A204.1 (cell line): ENCODE measurements around the gene CACNG5.

Source experiments
- FAIRE-seq: peaks from 2 replicates; lab custom pipeline; 2012; peaks lifted over from hg19 to GRCh38; lab: Jason Lieb, UNC

Gene CACNG5

DNA sequence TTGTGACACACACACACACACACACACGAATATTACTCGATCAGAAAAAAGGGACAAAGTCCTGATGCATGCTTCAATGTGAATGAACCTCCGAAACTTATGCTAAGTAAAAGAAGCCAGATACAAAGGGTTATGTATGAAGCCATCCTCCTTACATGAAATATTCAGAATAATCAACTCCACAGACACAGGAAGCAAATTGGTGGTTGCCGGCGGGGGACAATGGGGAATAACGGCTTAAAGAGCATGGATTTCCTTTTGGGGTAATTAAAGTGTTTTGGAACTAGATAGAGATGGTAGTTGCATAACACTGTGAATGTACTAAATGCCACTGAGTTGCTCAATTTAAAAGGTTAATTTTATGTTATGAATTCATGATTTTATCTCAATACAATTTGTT is 8.1 kb upstream of the CACNG5 start:
- no peak for FAIRE-seq

DNA sequence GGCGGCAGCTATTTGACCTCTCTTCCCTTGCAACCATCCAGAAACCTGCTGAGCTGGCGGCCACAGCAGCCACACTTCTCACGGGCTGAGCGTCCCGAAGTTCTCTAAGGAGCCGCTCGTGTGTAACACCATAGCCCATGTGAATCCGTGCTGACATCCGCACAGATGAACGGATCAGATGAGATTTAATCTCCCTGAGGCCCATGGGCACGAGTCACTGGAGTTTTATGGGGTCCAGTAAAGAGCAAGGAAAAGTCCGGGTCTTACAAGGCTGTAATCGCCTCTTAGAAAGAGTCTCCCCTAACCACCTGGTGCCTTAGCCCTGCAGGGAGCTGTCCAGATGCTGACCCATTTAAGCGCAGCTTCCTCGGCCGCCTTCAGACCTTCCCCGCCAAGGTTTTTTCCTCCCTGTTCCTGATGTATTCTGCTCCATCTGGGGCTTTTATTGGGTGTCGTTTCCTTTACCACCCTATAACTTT is 5.5 kb upstream of the CACNG5 start:
- no peak for FAIRE-seq

DNA sequence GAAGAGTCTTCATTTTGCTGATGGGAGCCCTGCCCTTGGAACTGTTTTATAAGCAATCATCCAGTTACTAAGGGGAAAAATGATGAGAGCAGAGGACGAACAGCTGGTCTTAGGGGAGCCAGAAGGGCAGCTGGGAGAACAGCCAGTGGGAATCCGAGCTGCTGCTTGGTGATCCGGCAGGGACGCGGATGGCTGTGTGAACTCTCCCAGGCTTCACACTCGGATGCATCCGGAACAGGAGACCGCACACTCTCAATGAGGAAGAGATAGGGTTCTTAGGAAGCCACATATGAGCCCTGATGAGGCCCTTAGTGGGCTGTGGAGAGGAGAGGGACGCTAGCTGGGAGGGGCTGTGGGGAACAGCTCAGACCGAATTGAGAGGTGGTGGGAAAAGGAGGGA is 5.0 kb upstream of the CACNG5 start:
- FAIRE-seq, result no peak

DNA sequence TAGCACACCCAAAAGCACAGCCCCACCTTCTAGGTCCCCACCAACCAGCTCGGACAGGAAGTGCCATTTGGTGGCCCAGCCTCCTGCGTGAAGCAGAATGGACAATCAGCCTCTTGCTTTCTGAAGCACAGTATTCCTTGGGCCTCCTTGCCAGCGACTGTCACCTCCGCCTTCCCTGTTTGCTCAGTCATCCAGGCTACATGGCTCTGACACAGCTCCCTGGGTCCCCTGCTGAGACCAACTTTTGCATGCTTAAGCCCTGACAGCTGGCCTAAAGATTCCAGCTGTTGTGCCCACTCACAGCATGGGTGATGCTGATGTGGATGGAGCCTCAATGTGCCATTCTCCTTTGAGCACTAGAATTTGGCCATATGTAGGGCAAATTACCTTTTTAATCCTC is 4.5 kb upstream of the CACNG5 start:
- no peak for FAIRE-seq

DNA sequence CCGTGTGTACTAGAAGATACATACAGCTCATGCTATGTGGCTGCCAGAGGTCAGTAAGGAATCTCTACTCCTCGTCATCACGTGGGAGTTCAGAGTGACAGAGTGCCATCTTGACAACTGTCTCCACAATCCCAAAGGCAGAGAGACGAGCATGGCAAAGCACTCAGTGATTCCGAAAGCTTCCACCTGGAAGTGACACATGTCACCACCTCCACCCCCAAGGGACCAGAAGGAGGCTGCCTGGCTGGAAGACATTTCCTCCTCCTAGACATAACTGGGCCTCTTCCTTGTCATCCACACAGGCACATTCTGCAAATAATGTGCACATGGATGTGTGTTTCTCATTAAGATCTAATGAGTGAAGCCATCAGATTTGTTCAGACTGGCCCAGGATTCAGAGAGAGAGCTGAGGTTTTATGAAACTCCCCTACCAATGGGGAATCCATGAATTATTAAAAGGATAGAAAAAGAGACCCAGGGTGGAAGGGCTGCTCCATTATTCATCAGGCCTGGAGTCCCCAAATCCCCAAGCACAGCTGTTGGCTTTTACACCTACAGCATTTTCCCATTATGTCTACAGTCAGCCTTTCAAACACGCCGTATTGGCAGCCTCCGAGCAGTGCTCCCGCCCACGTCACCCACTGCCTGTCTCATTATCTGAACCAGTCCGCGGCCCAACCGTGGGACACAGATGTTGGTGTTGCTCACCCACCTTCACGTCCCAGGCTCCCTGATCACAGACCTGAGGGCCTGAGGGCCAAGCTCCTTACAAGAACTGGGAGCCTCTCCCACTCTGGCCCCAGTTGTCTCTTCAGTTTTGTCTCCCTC is 3.3 kb upstream of the CACNG5 start:
- FAIRE-seq, result no peak

DNA sequence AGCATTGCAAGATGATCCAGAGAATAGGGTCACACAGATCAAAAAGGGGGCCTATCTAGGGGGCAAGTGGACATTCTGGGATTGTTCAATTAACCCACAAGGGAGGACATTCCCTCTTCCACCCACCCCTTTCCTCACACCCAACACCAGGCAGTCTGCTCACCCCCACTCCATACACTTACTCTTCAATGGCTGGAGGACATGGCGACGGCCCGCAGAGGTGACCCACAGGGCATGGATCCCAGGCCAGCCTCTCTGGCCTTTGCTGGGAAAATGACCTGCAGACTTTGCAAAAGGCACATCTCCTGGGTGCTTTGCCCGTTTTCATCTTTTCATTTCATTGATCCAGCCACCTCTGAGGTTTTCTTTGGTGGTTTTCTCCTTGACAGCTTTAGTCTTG is 1.7 kb upstream of the CACNG5 start:
- no peak for FAIRE-seq

DNA sequence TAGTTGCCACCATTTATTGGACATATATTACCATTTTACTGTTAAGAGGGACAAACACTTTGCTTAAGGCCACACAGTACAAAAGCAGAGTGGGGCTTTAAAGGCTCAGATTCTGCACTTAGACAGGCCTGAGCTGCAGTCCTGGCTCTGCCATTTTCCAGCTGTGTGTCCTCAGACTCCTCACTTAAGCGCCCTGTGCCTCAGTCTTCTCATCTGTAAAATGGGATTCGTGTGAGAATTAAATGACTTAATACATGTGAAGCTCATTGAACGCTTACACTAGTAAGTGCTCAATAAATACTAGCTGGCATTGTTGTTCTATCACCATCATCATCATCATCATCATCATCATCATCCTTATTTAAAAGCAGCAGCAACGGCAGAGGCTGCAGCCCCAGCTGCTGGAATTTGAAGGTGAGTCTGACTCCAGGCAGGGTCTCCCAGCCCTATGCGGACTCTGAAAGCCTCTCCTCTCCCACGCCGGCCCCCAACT is 445 bp upstream of the CACNG5 start:
- no peak for FAIRE-seq

DNA sequence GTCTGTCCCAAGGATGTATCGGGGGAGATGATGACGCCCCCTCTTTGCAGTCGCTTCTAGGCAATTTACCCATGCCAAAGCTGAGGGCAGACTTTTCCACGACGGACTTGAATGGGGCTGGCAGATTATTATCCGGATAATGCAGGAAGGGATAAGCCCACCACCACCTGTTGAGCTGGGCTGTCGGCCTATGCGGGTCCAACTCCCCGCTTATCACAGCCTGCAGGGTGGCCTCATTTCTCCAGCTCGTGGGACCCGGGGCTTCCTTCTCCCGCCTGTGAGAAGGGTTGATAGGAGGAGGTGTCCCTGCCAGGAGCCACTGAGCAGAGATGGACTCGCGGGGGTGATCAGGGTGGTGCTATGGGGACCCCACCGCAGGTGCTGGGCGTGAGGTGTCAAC is 559 bp downstream of the CACNG5 start:
- no peak for FAIRE-seq

DNA sequence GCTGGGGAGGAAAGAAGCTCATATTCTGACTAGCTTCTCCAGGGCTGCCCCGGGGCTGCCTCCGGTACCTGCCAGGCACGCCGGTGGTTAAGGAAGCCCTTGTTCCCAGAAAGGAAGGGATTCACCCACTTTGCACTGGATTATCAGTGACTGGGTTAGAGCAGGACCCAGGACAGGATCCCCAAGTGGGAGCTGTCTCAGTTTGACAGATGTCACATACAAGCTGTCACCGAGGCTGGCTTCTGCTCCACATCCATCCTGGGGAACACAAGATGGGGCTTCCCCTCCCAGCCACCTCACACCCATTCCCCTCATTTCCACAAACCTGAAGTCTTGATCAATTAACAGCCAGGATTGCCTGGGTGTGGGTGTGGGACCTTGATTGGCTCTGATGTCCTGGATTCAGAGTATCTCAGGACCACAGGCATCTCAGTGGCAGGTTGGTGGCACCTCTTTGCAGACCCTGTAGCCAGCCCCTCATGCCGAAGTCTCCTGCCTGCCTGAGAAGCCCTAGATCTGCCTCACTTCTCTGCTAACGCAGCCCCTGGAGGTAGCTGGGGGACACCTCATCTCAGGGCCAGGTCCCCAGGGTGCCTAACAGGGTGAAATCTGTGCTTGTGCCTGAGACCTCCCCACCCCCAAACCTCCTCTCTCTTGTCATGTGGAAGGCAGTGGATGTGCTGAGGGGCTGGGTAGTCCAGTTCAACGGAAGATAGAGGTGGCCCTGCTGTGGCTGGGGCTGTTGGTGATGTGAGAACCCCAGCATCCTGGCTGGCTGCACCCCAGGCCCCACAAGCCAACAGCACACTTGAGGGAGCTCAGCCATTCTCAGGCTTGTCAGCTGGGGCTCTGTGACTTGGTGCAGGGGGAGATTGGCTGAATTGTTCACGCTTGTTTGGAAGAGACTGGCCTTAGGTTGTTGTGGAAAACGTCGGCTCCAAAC is 1.4 kb downstream of the CACNG5 start:
- no peak for FAIRE-seq

DNA sequence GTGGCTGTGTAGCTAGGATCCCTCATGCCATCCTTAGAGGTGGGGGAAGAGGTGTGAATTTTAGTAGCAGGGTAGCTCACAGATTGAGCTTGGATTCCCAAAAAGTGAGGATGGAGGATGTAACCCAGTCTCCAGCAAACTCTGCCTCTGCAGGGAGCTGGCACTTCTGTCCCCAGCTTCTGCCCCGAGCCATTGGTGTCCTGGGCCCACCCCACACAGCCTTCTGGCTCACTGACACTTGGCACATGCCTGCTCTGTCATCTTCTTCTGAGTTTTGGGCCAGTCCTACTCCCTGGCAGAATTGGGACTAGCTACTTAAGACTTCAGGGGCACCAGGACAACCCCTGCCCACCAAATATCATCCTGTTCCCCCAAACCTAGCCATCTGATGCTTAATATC is 2.3 kb downstream of the CACNG5 start:
- no peak for FAIRE-seq

DNA sequence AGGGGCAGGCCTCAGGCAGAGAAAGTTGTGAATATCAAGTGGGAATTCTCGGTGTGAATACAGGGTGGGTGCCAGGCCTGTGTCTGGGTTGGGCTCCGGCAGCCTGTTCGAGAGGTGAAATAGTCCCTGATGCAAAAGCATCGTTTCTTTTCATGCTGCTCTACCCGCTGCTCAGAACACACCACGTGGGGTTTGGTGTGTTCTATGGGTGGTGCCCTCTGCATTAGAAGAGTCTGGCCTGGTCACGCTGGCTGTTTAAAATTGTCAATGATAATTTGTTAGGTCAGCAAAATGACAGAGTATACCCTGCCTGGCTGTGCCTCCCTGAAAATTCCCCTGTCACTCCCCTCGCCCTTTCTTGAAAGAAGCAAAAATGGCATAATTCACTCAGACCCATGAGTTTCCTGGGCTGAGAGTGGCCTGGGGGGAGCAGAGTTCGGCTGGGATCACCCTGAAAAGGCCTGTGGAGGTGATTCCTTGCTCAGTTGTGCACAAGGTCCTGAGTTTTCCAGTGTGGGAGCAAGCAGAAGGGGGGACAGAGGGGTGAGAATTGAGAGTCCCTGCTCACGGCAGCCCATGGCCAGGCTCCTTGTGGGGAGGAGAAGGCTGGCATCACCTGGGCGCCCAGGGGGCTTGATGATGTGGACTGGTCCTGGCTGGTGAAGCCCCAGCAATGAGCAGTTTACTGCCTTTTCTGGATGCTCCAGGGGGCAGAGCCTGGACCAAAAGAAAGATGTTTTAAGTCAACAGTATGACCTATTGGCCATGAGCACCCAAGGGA is 3.2 kb downstream of the CACNG5 start:
- no peak for FAIRE-seq

DNA sequence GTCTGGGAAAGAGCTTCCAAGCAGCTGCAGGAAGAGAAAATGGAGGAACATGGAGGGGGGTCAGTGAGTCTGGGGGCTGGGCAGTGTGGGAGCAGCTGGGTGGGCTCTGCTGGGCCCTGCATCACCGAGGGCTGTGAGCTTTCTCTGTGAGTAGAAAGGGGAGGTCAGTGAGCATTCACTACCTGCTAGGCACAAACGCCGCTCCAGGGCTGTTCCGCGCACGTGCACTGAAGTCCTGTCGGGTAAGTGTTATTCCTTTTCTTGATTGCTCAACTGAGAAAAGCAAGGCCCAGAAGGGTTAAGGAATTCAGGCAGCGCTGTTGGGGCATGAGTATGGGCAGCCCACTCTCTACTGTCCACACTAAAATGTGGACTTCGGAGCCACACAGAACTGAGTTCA is 4.7 kb downstream of the CACNG5 start:
- FAIRE-seq, result no peak

DNA sequence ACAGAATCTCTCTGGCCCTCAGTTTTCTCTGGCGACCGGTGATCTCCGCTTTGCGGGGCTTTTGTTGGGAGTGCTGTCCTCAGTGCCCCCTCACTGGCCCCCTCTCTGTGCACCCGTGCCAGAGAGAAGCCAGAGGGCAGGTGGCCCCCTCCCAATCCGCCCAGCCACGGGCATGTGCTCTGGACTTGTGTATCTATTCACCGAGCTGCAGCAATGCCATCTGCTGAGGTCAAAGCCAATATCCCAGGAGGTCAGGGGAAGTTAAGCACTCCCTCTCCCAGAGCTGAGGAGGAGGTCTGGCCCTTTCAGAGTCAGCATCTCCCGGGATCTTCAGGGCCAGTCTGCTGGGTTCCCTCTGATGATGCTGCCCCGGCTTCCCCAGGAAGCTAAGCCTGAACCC is 5.1 kb downstream of the CACNG5 start:
- no peak for FAIRE-seq

DNA sequence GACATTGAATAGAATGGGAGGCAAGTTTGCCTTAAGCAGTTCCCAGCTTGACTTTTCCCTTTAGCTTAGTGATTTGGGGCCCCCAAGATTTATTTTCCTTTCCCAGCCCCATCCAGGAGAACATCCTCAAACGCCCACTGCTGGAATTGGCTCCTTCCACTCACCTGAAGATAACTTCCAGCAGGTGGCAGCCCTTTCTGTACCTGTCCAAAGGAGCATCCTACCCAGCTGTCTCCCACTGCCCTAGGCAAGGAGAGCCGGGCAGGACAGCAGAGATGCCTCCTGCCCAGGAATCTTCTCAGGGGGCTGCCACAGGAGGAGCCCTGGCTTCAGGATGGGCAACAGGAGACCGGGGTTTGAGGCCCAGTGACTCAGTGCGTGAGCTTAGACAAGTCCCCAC is 6.4 kb downstream of the CACNG5 start:
- no peak for FAIRE-seq

DNA sequence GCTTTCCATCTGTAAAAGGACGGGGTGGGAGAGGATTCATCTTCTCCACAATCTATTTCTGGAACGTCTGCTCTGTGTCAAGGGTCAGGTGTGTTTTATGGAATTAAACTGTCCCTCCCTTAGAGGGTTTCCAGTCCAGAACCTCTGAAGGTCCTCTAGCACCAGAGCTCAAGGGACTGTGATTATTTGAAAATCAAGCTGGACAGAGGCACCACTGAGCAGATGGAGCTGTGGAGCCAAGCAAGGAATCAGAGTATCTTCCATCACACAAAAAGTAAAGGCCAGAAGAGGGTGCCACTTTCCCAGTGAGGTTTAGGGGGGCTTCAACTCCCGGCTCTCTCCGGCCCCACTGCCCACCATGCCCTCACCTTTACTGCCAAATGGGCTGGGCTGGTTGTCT is 6.8 kb downstream of the CACNG5 start:
- FAIRE-seq, result no peak

DNA sequence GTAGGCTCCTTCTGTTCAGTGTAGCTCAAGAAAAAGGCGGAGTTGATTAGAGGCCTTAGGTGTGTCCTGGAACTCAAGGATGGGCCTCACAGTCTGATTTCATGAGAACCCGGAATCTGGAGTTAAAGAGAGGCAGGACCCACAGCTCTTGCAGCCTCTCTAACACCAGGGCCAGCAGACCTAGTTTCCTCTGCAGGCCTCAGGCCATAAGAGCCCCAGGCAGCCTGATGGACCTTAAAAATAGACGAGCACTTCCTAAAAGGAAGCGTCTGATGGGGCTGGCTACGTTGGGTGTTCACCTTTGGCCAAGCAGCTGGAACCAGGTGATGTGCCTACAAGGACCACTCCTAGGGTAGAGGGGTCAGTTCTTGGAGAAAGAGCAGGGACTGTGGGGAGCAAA is 7.6 kb downstream of the CACNG5 start:
- FAIRE-seq, result no peak

DNA sequence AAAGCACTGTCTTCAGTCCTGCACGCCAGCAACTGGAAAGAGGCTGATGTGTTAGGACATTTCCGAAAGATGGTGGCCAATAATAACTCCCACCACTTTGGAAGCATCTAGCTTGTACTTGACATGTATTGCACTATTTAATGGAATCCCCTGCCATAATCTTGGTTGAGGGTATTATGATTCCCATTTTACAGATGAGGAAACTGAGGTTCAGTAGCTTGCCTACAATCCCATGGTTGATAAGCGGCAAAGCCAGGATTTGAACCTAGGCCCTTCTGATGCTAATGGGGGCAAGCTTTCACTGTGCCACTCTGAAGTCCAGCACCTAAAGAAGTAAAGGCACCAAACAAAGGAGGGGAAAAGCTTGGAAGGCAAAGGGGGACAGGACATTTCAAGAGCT is 8.0 kb downstream of the CACNG5 start:
- no peak for FAIRE-seq

DNA sequence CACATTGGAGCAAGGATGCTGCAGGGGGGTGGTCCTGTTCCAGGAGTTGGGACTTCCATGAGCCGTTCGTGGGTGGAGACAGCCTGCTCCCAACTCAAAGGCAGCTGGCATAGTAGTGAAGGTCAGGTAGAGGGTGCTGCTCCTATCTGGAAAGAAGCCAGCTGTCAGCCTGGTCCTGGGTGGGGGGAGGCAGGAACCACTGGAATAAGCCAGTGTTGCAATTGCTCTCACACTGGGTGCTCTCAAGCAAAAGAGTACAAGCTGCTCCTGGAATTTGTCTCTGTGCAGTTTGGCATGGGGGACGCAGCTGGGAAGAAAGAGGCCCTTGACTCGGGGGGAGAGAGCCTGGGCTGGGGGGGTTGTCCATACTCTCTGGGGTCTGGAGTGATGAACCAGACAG is 8.7 kb downstream of the CACNG5 start:
- FAIRE-seq, result no peak

DNA sequence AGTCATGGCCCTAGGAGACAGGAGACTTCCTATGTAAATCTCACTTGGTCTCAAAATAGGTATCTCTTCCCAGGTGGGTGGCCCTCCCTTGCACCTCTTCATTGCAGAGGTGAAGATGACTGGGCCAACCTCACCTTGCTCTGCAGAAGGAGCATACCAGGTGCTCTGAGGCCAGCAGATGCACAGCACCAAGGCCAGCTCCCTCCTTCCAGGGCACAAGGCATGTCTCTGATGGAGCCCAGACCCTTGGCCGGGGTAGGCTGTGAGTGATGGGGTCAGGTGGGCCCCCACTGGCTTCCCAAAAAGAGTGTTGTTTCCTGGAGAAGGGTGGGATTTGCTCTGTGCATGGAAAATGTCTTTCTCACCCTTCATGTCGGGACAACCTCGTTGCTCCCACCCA is 12.8 kb downstream of the CACNG5 start:
- no peak for FAIRE-seq

DNA sequence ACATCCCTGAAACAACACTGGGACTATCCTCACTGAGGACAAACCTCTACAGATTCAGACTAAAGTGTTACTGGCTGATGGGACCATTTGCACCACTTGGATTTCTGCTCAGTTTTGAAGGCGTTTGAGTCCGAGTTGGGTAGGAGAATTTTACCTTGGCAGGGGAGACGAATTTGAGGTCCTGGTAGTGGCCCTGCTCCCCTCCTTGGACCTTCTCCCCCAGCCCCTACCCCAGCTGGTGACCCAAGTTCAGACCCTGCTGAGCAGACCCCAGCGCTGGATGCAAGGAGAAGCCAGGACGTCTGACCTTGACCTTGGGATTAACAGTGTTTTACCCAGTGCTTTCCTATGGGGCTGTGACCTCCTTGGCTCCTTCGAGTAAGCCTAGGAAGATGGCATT is 13.6 kb downstream of the CACNG5 start:
- no peak for FAIRE-seq

DNA sequence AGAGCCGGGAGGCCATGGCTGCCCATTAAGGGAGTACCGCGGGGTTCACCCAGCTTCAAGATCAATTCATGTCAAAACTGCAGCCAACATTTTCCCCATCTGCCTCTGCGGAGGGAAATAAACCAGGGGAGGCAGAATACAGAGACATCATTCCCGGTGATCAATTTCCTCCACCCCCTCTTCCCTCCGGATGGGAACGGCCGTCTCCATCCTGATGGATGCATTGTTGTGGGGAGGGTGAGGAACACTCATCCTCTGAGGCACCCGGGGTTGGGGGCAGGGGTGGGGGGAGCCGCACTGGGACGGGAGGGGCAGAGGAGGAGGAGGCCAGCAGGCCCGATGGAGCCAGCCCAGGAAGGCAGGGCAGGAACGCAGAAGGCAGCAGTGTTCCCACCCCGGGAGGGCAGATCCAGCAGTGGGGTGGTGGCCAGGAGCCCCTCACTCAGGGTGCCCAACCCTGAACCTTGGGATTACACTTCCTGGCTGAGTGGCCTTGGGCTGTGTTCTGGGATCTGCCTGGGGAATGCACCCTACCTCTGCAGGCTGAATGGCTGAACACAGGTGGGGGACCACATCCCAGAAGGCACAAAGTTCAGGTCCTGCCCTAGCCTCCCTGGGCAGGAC is 14.2 kb downstream of the CACNG5 start:
- FAIRE-seq, result no peak
